DOHH2 (cell line): Measurements from ENCODE around the gene FADD.

Experiments used
- CTCF ChIP-seq: fragments of 200-600 bp; sonication (generic); IDR thresholded peaks from one replicate; pipeline ENCODE4 v1.5.1; 2014; ENCODE audit warnings: antibody characterized with exemption, mild to moderate bottlenecking, low read depth, low read length; ENCODE audit not compliant: poor library complexity, severe bottlenecking
- EZH2phosphoT487 ChIP-seq: fragments of 200-600 bp; sonication (generic); IDR thresholded peaks from 2 replicates; pipeline ENCODE4 v1.6.1; 2017; ENCODE audit warnings: borderline replicate concordance, mild to moderate bottlenecking, antibody characterized with exemption, low read length, moderate library complexity, mixed read lengths

- no peak for TF ChIP-seq CTCF
- TF ChIP-seq EZH2phosphoT487 = no peak
Measured at GRCh38 chr11:70207531-70208131, 4.5 kb downstream of the FADD start.
